ENCODE results near the gene SEC24A. TPM values are rescaled to one million over a fixed set of nuclear protein-coding genes. Genes with fewer than 3 reads are reported as not detected.

SEC24A gene
- polyA plus RNA-seq, 1 donor from 2014 or later = 24.7 TPM

GRCh38 chr5:134651531-134651930, 2.9 kb downstream of the SEC24A start:
- no peaks in the 10 kb centered on the region for H3F3A ChIP-seq (ENCODE audit: insufficient read depth, low read length, poor library complexity, severe bottlenecking)
- H3K4me3 ChIP-seq (ENCODE audit: low read length) = no peak overlapping the region
- no peak overlapping the region for H2AFZ ChIP-seq (ENCODE audit: low read depth, low read length)
- no peak overlapping the region for H3K9ac ChIP-seq (ENCODE audit: low read length)
- H3K27me3 ChIP-seq (ENCODE audit: insufficient read depth, low read depth, low read length) = no peaks in the 10 kb centered on the region
- H3K36me3 ChIP-seq (ENCODE audit: insufficient read depth, low read length) = no peaks in the 10 kb centered on the region
- H3K79me2 ChIP-seq (replicated peaks; ENCODE audit: insufficient read depth, low read length) = peaks cover 43% of the 10 kb centered on the region
- TF ChIP-seq SMC3 (conservative IDR thresholded peaks at IDR 0.05; ENCODE audit: poor library complexity) = no peak
- TF ChIP-seq, protein P1, sequence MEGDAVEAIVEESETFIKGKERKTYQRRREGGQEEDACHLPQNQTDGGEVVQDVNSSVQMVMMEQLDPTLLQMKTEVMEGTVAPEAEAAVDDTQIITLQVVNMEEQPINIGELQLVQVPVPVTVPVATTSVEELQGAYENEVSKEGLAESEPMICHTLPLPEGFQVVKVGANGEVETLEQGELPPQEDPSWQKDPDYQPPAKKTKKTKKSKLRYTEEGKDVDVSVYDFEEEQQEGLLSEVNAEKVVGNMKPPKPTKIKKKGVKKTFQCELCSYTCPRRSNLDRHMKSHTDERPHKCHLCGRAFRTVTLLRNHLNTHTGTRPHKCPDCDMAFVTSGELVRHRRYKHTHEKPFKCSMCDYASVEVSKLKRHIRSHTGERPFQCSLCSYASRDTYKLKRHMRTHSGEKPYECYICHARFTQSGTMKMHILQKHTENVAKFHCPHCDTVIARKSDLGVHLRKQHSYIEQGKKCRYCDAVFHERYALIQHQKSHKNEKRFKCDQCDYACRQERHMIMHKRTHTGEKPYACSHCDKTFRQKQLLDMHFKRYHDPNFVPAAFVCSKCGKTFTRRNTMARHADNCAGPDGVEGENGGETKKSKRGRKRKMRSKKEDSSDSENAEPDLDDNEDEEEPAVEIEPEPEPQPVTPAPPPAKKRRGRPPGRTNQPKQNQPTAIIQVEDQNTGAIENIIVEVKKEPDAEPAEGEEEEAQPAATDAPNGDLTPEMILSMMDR (IDR thresholded peaks at IDR 0.05; ENCODE audit: poor library complexity, severe bottlenecking) = no peak
- TF ChIP-seq MXI1 (conservative IDR thresholded peaks at IDR 0.05; ENCODE audit: poor library complexity, severe bottlenecking) = no peak
- TF ChIP-seq EP300 (conservative IDR thresholded peaks at IDR 0.05; ENCODE audit: poor library complexity, severe bottlenecking) = no peak
- TF ChIP-seq POLR2AphosphoS5 (IDR thresholded peaks at IDR 0.05) = no peak
- no peak for TF ChIP-seq TAF1 (IDR thresholded peaks at IDR 0.05; ENCODE audit: low read depth)
- TF ChIP-seq RAD21 (conservative IDR thresholded peaks at IDR 0.05) = no peak
- no peak for TF ChIP-seq EZH2 (IDR thresholded peaks at IDR 0.05; ENCODE audit: borderline replicate concordance, insufficient read depth, low read length, poor library complexity, severe bottlenecking)
- TF ChIP-seq, protein P2, sequence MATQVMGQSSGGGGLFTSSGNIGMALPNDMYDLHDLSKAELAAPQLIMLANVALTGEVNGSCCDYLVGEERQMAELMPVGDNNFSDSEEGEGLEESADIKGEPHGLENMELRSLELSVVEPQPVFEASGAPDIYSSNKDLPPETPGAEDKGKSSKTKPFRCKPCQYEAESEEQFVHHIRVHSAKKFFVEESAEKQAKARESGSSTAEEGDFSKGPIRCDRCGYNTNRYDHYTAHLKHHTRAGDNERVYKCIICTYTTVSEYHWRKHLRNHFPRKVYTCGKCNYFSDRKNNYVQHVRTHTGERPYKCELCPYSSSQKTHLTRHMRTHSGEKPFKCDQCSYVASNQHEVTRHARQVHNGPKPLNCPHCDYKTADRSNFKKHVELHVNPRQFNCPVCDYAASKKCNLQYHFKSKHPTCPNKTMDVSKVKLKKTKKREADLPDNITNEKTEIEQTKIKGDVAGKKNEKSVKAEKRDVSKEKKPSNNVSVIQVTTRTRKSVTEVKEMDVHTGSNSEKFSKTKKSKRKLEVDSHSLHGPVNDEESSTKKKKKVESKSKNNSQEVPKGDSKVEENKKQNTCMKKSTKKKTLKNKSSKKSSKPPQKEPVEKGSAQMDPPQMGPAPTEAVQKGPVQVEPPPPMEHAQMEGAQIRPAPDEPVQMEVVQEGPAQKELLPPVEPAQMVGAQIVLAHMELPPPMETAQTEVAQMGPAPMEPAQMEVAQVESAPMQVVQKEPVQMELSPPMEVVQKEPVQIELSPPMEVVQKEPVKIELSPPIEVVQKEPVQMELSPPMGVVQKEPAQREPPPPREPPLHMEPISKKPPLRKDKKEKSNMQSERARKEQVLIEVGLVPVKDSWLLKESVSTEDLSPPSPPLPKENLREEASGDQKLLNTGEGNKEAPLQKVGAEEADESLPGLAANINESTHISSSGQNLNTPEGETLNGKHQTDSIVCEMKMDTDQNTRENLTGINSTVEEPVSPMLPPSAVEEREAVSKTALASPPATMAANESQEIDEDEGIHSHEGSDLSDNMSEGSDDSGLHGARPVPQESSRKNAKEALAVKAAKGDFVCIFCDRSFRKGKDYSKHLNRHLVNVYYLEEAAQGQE (IDR thresholded peaks at IDR 0.05; ENCODE audit: borderline replicate concordance) = no peak
- no peaks in the 10 kb centered on the region for H3K9me3 ChIP-seq (ENCODE audit: low read length)
- no peaks in the 10 kb centered on the region for H3K9me2 ChIP-seq (ENCODE audit: insufficient read depth, low read length)
- H3K4me2 ChIP-seq (ENCODE audit: low read length) = no peak overlapping the region
- H3K27ac ChIP-seq (ENCODE audit: low read length) = no peak overlapping the region
- no peaks in the 10 kb centered on the region for H4K20me1 ChIP-seq (ENCODE audit: insufficient read depth)

DNA sequence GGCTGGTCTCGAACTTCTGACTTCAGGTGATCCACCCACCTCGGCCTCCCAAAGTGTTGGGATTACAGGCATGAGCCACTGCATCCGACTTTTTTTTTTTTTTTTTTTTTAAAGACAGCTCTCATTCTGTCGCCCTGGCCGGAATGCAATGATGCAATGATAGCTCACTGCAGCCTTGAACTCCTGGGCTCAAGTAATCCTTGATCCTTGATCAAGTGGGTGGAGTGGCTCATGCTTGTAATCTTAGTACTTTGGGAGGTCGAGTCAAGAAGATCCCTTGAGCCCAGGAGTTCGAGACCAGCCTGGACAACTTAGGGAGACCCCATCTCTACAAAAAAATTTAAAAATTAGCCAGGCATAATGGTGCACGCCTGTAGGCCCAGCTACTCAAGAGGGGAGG, 8.1 kb downstream of the SEC24A start:
- no peak overlapping the region for H2AFZ ChIP-seq (ENCODE audit: low read depth, low read length)
- no peaks in the 10 kb centered on the region for H3K27me3 ChIP-seq (ENCODE audit: insufficient read depth, low read depth, low read length)
- H3F3A ChIP-seq (ENCODE audit: insufficient read depth, low read length, poor library complexity, severe bottlenecking) = no peaks in the 10 kb centered on the region
- H3K9me2 ChIP-seq (ENCODE audit: insufficient read depth, low read length) = no peaks in the 10 kb centered on the region
- peaks cover 48% of the 10 kb centered on the region for H3K79me2 ChIP-seq (replicated peaks; ENCODE audit: insufficient read depth, low read length)
- no peak overlapping the region for H3K4me2 ChIP-seq (ENCODE audit: low read length)
- H3K9ac ChIP-seq (ENCODE audit: low read length) = no peak overlapping the region
- H3K27ac ChIP-seq (ENCODE audit: low read length) = no peak overlapping the region
- no peaks in the 10 kb centered on the region for H3K36me3 ChIP-seq (ENCODE audit: insufficient read depth, low read length)
- no peak overlapping the region for H3K4me3 ChIP-seq (ENCODE audit: low read length)
- TF ChIP-seq, protein P1 (IDR thresholded peaks at IDR 0.05; ENCODE audit: poor library complexity, severe bottlenecking) = no peak
- TF ChIP-seq SMC3 (conservative IDR thresholded peaks at IDR 0.05; ENCODE audit: poor library complexity) (no peak), EP300 (conservative IDR thresholded peaks at IDR 0.05; ENCODE audit: poor library complexity, severe bottlenecking) (no peak), POLR2AphosphoS5 (IDR thresholded peaks at IDR 0.05) (no peak), EZH2 (IDR thresholded peaks at IDR 0.05; ENCODE audit: borderline replicate concordance, insufficient read depth, low read length, poor library complexity, severe bottlenecking) (no peak), RAD21 (conservative IDR thresholded peaks at IDR 0.05) (no peak), MXI1 (conservative IDR thresholded peaks at IDR 0.05; ENCODE audit: poor library complexity, severe bottlenecking) (no peak), TAF1 (IDR thresholded peaks at IDR 0.05; ENCODE audit: low read depth) (no peak)
- TF ChIP-seq, protein P2 (IDR thresholded peaks at IDR 0.05; ENCODE audit: borderline replicate concordance) = no peak
- H3K9me3 ChIP-seq (ENCODE audit: low read length) = no peaks in the 10 kb centered on the region
- no peaks in the 10 kb centered on the region for H4K20me1 ChIP-seq (ENCODE audit: insufficient read depth)
